PC-3 (cell line): Measurements from ENCODE around the gene MYH13.

Experiments
- CTCF ChIP-seq: fragments of 300-600 bp; sonication (generic); conservative IDR thresholded peaks from 2 replicates; pipeline ENCODE4 v1.5.1; 2017; ENCODE audit warnings: antibody characterized with exemption, low read depth, mild to moderate bottlenecking, low read length
- EZH2 ChIP-seq: fragments of 300-600 bp; sonication (generic); IDR thresholded peaks from one replicate; pipeline ENCODE4 v1.6.1; 2017; ENCODE audit warnings: antibody characterized with exemption, mild to moderate bottlenecking, low read length; ENCODE audit not compliant: unreplicated experiment

- TF ChIP-seq CTCF (no peak), EZH2 (no peak)
Measured at GRCh38 chr17:10313037-10313672, 59.7 kb downstream of the MYH13 start.
